MM.1S (cell line): ENCODE measurements around the gene INPP4A.
A peak's percentile ranks its signal among the peaks of the same experiment; 100 is the strongest.

Experiments
- DNase-seq: peaks from one replicate; pipeline ENCODE4 v3.0.0-alpha.2; 2015
- H2AFZ ChIP-seq: fragments of 300-600 bp; sonication (generic); 2 replicates; pipeline ENCODE4 v1.6.0; 2016; ENCODE audit warnings: antibody characterized with exemption, low read length
- H3F3A ChIP-seq: fragments of 300-600 bp; sonication (generic); 2 replicates; pipeline ENCODE4 v1.6.1; 2016; ENCODE audit warnings: mild to moderate bottlenecking, antibody characterized with exemption, low read length, moderate library complexity, mixed read lengths; ENCODE audit not compliant: insufficient read depth
- H3K27ac ChIP-seq: fragments of 300-600 bp; sonication (generic); 2 replicates; pipeline ENCODE4 v1.5.1; 2016; ENCODE audit warnings: mild to moderate bottlenecking, low read length
- H3K27me3 ChIP-seq: fragments of 300-600 bp; sonication (generic); replicated peaks from 2 replicates; pipeline ENCODE4 v1.6.0; 2016; ENCODE audit warnings: low read length; ENCODE audit not compliant: insufficient read depth
- H3K36me3 ChIP-seq: fragments of 300-600 bp; sonication (generic); replicated peaks from 2 replicates; pipeline ENCODE4 v1.6.1; 2016; ENCODE audit warnings: mild to moderate bottlenecking, low read length, mixed read lengths; ENCODE audit not compliant: insufficient read depth
- H3K4me1 ChIP-seq: fragments of 300-600 bp; sonication (generic); 2 replicates; pipeline ENCODE4 v1.6.1; 2016; ENCODE audit warnings: low read length, mixed read lengths
- H3K4me2 ChIP-seq: fragments of 300-600 bp; sonication (generic); 2 replicates; pipeline ENCODE4 v1.6.0; 2016; ENCODE audit warnings: low read depth, low read length
- H3K4me3 ChIP-seq: fragments of 300-600 bp; sonication (generic); 2 replicates; pipeline ENCODE4 v1.5.1; 2016; ENCODE audit warnings: low read length, mixed read lengths
- H3K79me2 ChIP-seq: fragments of 300-600 bp; sonication (generic); 2 replicates; pipeline ENCODE4 v1.6.1; 2016; ENCODE audit warnings: mixed run types, low read length, mixed read lengths
- H3K9ac ChIP-seq: fragments of 300-600 bp; sonication (generic); 2 replicates; pipeline ENCODE4 v1.6.1; 2016; ENCODE audit warnings: low read length, mixed read lengths
- H3K9me2 ChIP-seq: fragments of 300-600 bp; sonication (generic); replicated peaks from 2 replicates; pipeline ENCODE4 v1.6.1; 2016; ENCODE audit warnings: mild to moderate bottlenecking, low read length, mixed read lengths; ENCODE audit not compliant: insufficient read depth
- H3K9me3 ChIP-seq: fragments of 300-600 bp; sonication (generic); replicated peaks from 2 replicates; pipeline ENCODE4 v1.6.1; 2016; ENCODE audit warnings: mild to moderate bottlenecking, low read length, mixed read lengths; ENCODE audit not compliant: insufficient read depth
- H4K20me1 ChIP-seq: fragments of 300-600 bp; sonication (generic); 2 replicates; pipeline ENCODE4 v1.6.1; 2016; ENCODE audit warnings: mild to moderate bottlenecking, low read length, moderate library complexity, mixed read lengths; ENCODE audit not compliant: insufficient read depth
- CTCF ChIP-seq: fragments of 300-600 bp; sonication (generic); IDR thresholded peaks from 2 replicates; pipeline ENCODE4 v1.5.1; 2016; ENCODE audit warnings: antibody characterized with exemption, low read length, mixed read lengths
- EZH2 ChIP-seq: fragments of 300-600 bp; sonication (generic); optimal IDR thresholded peaks from 2 replicates; pipeline ENCODE3; 2017; ENCODE audit warnings: low read depth, mild to moderate bottlenecking, antibody characterized with exemption, low read length, mixed read lengths
- EZH2phosphoT487 ChIP-seq: fragments of 300-600 bp; sonication (generic); IDR thresholded peaks from 2 replicates; pipeline ENCODE4 v1.6.1; 2018; ENCODE audit warnings: antibody characterized with exemption, low read length

INPP4A gene

DNA sequence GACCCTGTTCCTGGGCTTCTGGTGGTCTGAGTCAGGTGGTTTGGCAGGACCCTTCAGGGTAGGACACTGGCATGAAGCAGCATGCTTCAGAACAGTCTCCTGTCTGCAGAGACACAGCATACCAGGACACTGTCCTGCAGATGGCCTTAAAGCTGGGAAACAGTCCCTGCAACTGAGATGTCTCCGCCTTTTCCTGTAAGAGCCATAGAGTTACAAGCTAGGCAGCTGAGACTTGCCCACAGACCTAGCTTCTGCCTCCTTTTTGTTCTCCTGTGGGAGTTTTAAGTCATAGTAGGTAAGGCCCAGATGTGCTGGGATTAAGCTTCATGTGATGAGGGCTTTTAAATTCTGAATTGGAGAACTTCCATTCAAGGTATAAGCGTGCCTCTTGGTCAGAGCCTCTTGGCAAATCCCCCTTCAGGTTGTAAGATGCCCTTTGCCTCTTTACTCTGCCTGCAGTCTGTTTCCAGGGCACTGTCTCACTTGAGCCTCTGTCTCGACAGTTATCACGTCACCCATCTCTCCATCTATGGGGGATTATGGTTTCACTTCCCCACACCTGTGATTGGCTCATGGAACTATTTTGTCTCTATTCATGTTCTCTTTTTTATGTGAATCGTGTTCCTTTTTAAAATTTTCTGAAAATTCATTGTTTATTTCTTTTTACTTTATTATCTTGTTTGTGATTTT is 111.8 kb downstream of the INPP4A start:
- no peak for TF ChIP-seq CTCF
- no peak for TF ChIP-seq EZH2
- TF ChIP-seq EZH2phosphoT487 = no peak
- Histone ChIP-seq H3K9ac (no peak overlapping the region), H4K20me1 (no peaks in the 10 kb centered on the region), H3K79me2 (peaks cover 90% of the 10 kb centered on the region), H3K27ac (peak overlapping the region; percentile 54; the same call in 1 of the 2 replicates), H3F3A (no peaks in the 10 kb centered on the region), H2AFZ (no peak overlapping the region), H3K4me3 (no peak overlapping the region), H3K9me3 (no peaks in the 10 kb centered on the region), H3K4me2 (no peak overlapping the region), H3K4me1 (peaks cover 37% of the 10 kb centered on the region), H3K9me2 (no peaks in the 10 kb centered on the region), H3K36me3 (peaks cover 18% of the 10 kb centered on the region; the same call in 1 of the 2 replicates), H3K27me3 (no peaks in the 10 kb centered on the region)
- no peak for DNase-seq

- no peaks in the 10 kb centered on the region for H3K9me2 ChIP-seq
- no peaks in the 10 kb centered on the region for H3K27me3 ChIP-seq
- TF ChIP-seq EZH2phosphoT487 (no peak), CTCF (no peak), EZH2 (no peak)
- H3F3A ChIP-seq = no peaks in the 10 kb centered on the region
- no peak overlapping the region for H3K9ac ChIP-seq
- no peak overlapping the region for H3K27ac ChIP-seq
- H3K4me2 ChIP-seq = no peak overlapping the region
- no peaks in the 10 kb centered on the region for H3K9me3 ChIP-seq
- peaks cover 23% of the 10 kb centered on the region; the same call in 1 of the 2 replicates for H3K36me3 ChIP-seq
- H3K4me1 ChIP-seq = peaks cover 19% of the 10 kb centered on the region
- H3K4me3 ChIP-seq = no peak overlapping the region
- no peaks in the 10 kb centered on the region for H4K20me1 ChIP-seq
- H3K79me2 ChIP-seq = peaks cover 89% of the 10 kb centered on the region
- DNase-seq = no peak
- H2AFZ ChIP-seq = no peak overlapping the region
Observed at GRCh38 chr2:98558852-98559530, 114.3 kb downstream of the INPP4A start.

DNA sequence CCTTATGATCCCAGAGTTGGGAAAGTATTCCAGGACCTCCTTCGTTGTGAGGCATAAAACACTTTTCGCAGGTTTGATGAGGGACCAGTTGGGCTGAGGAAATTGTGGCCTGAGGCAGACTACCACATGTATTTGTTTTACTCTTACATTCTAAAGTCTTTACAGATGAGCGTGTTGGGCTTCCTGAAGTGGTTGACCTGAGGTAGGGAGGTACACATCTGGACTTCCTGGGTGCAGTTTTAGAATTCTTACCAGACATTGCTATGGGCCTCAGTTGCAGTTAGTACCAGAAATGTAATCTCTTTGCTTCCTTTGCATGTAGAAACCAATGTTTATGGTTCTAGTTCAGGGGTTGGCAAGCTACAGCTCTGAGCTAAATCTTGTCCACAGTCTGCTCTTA is 114.9 kb downstream of the INPP4A start:
- no peaks in the 10 kb centered on the region for H4K20me1 ChIP-seq
- peaks cover 14% of the 10 kb centered on the region for H3K4me1 ChIP-seq
- H3F3A ChIP-seq = no peaks in the 10 kb centered on the region
- H3K27me3 ChIP-seq = no peaks in the 10 kb centered on the region
- H2AFZ ChIP-seq = no peak overlapping the region
- no peak overlapping the region for H3K9ac ChIP-seq
- H3K9me3 ChIP-seq = no peaks in the 10 kb centered on the region
- H3K4me3 ChIP-seq = no peak overlapping the region
- TF ChIP-seq EZH2phosphoT487 (no peak), EZH2 (no peak), CTCF (no peak)
- no peak overlapping the region for H3K4me2 ChIP-seq
- H3K9me2 ChIP-seq = no peaks in the 10 kb centered on the region
- DNase-seq = no peak
- no peak overlapping the region for H3K27ac ChIP-seq
- peaks cover 23% of the 10 kb centered on the region; the same call in 1 of the 2 replicates for H3K36me3 ChIP-seq
- H3K79me2 ChIP-seq = peaks cover 89% of the 10 kb centered on the region
